ENCODE measurements around the gene MID1.
"Not testable (repeated sequence)": the region's sequence is repeated elsewhere in the genome, so short reads cannot be mapped to it uniquely, and the experiment has no call there.

Gene MID1

GRCh38 chrX:10617186-10617998, 3.0 kb downstream of the MID1 start:
- no peak for DNase-seq

- DNase-seq: peak; percentile 0 to 6
Observed at GRCh38 chrX:10615931-10616774, 4.2 kb downstream of the MID1 start.

- no peak for DNase-seq
Observed at GRCh38 chrX:10612215-10612614, 8.2 kb downstream of the MID1 start.

DNA sequence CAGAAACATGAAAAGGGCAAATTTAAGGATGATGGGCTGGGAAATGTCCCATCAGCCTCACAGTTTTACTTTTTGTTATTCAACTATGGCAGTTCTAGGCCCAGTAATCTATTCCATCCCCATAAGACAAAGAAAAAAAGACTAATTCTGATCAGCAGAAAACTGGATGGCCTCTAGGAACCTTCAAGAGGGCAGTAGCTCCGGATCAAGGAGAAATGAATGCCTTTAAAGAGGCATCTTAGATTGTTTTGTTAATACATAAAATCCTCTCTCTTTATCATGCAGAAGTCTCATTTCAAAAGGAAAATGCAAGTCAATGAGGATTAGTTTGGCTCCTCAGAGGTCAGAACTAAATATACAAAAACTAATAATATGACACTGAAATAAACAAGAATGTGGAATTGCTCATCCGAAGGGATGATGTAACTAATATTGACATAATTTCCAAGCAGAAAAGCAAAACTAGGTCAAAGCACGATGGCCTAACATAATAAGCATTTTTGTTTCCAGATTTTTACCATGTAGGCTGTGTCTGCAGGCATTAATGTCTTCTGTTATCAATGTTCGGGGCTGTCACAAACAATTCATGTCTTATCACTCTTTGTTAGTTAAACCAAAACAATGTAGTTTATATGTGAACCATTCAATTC, 8.8 kb downstream of the MID1 start:
- no peak for DNase-seq

DNA sequence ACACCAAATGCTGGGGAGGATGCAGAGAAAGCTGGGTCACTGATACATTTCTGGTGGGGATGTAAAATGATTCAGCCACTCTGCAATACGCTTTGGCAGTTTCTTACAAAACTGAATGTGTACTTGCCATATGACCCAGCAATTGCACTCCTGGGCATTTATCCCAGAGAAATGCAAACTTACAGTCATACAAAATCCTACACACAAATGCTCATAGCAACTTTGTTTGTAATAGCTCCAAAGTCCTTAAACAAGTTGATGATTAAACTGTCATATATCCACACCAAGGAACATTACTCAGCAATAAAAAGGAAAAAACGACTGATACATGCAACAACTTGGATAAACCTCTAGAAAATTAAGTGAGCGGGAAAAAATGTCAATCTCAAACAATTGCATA, 12.3 kb downstream of the MID1 start:
- DNase-seq: no peak

DNA sequence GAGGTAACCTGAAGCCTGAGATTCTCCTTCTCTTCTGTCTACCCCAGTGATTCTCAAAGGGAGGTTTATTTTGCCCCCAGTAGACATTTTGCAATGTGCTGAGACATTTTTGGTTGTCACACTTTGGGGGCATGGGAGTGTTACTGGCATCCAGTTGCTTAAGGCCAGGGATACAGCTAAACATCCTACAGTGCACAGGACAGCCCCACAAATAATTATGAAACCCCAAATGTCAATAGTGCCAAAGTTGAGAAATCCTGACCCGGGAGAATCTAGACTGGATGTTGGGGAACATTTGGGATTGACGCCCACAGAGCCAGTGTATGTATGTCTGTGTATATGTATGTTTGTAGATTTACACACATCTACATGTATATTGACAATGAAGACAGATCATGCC, 13.2 kb downstream of the MID1 start:
- DNase-seq: no peak

DNA sequence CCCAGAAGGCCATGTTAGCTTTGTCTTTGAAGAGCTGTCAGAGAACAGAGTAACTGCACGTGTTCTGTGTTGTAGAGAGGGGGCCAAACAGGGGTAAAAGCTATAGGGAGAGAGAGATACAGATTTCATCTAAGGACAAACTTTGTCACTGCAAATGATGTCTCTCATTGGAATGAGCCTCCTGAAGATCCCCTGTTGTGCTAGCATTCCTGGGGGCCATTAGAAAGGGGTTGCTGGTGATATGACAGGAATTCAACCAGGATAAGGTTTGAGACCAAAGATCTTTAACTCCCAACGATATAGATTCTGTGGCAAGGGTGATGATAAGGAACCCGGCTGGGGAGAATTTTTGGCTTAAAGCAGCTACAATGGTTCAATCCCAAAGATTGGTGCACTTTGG, 16.8 kb downstream of the MID1 start:
- DNase-seq: no peak

- DNase-seq: no peak
Observed at GRCh38 chrX:10602646-10603045, 17.7 kb downstream of the MID1 start.

- no peak for DNase-seq
Observed at GRCh38 chrX:10600479-10600878, 19.9 kb downstream of the MID1 start.

DNA sequence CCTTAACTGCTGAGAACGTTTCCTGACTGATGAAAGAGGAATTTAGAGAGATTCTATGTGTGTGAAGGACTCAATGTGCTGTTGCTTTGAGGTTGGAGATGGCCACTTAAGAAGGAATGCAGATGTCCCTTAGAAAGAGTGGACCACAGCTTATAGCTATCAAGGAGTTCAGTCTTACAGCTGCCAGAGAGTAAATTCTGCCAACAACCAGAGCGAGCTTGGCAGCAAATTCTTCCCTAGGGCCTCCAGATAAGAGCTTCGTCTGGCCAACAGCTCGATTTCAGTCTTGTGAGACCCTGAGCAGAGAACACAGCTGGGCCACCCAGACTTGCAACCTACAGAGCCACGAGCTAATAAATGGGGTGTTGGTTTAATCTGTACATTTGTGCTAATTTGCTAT, 21.8 kb downstream of the MID1 start:
- DNase-seq: no peak

- no peak for DNase-seq
Observed at GRCh38 chrX:10597871-10598270, 22.5 kb downstream of the MID1 start.

- no peak for DNase-seq
Observed at GRCh38 chrX:10591363-10592335, 28.7 kb downstream of the MID1 start.

DNA sequence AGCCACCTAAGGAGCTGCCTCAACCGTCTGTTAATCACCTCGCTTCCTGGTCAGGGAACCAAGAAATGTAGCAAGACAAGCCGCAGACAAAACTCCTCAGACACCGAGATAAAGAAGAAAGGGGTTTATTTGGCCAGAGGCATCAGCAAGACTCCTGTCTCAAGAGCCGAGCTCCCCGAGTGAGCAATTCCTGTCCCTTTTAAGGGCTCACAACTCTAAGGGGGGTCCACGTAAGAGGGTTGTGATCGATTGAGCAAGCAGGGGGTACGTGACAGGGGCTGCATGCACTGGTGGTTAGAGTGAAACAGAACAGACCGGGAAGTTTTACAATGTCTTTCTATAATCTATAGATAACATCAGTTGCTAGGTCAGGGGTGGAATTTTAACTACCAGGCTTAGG, 30.6 kb downstream of the MID1 start:
- not testable (repeated sequence) for DNase-seq

- DNase-seq: no peak
Observed at GRCh38 chrX:10589098-10589497, 31.3 kb downstream of the MID1 start.

- not testable (repeated sequence) for DNase-seq
Observed at GRCh38 chrX:10584882-10585281, 35.5 kb downstream of the MID1 start.

DNA sequence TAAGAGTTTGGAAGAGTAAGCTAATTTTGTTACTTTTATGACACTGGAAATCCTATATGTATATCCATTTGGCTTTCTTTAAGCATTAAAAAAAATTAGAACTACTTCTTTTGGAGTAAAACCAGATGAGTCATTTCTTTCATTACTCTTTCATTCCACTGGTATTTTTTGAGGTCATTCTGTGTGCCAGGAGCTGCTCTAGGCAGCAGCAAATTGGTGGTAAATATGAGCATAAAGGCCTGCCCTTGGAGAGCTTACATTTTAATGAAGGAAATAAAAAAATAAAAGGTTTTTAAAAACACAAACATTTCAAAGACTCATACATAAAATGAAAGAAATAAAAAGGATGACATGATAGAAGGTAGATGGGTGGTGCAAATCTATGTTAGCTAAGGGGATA, 37.4 kb downstream of the MID1 start:
- no peak for DNase-seq

DNA sequence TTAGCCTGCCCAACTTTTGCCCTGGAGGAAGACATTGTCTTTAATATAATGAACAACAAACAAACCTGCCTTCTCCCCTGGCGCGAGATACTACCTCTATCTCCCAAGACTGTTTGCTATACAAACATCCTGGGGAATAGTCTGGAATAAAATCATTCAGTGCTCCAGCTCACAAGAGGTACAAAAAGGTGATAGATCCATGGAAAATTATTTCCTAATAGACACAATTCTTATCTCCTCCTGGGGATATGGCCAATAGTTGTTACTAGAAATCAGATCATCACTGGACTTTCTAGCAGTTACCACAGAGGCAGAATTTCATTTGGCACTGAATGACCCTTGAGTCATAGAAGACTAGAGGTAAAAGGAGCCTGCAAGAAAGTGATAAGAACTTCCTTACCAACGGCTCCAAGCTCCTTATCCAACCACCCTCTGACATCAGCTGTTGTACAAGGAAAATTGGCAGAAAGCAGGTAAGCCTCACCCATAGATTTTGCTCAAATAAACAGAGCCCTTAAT, 38.1 kb downstream of the MID1 start:
- no peak for DNase-seq

- DNase-seq: no peak
Observed at GRCh38 chrX:10579112-10580011, 41.0 kb downstream of the MID1 start.

- no peak for DNase-seq
Observed at GRCh38 chrX:10578527-10578926, 41.9 kb downstream of the MID1 start.

GRCh38 chrX:10577853-10578252, 42.5 kb downstream of the MID1 start:
- DNase-seq: no peak
